GM23338 (cell line): ENCODE results near the gene ITPR3. TPM values are rescaled to one million over a fixed set of nuclear protein-coding genes. Genes with fewer than 3 reads are reported as not detected.

ENCODE experiments used
- ATAC-seq: fragments of 200-7000 bp; cut with Tn5 transposase; 3 replicates; pipeline ENCODE4 v1.9.1; 2020
- DNase-seq: peaks from one replicate; pipeline ENCODE4 v3.0.0-alpha.2; 2015; ENCODE audit warnings: low spot score
- H2AFZ ChIP-seq: fragments of 200-600 bp; sonication (generic); 2 replicates; pipeline ENCODE4 v1.8.0; 2016; ENCODE audit warnings: antibody characterized with exemption, mild to moderate bottlenecking, moderate library complexity
- H3F3A ChIP-seq: fragments of 200-600 bp; sonication (generic); replicated peaks from 2 replicates; pipeline ENCODE4 v1.8.0; 2017; ENCODE audit warnings: antibody characterized with exemption, mixed run types, low read depth
- H3K27ac ChIP-seq: fragments of 200-600 bp; sonication (generic); 2 replicates; pipeline ENCODE4 v1.6.1; 2016; ENCODE audit warnings: low read depth
- H3K27me3 ChIP-seq: fragments of 200-600 bp; sonication (generic); 2 replicates; pipeline ENCODE4 v1.8.0; 2016; ENCODE audit warnings: mild to moderate bottlenecking, mixed run types, moderate library complexity; ENCODE audit not compliant: insufficient read depth
- H3K36me3 ChIP-seq: fragments of 200-600 bp; sonication (generic); 2 replicates; pipeline ENCODE4 v1.8.0; 2016; ENCODE audit warnings: mild to moderate bottlenecking; ENCODE audit not compliant: insufficient read depth
- H3K4me1 ChIP-seq: fragments of 200-600 bp; sonication (generic); 2 replicates; pipeline ENCODE4 v1.8.0; 2016; ENCODE audit warnings: mild to moderate bottlenecking, moderate library complexity; ENCODE audit not compliant: insufficient read depth
- H3K4me2 ChIP-seq: fragments of 200-600 bp; sonication (generic); 2 replicates; pipeline ENCODE4 v1.7.1; 2017; ENCODE audit warnings: mixed run types
- H3K4me3 ChIP-seq: fragments of 200-600 bp; sonication (generic); 2 replicates; pipeline ENCODE4 v1.6.1; 2016; ENCODE audit warnings: mixed run types
- H3K79me2 ChIP-seq: fragments of 200-600 bp; sonication (generic); replicated peaks from 2 replicates; pipeline ENCODE4 v1.8.0; 2017; ENCODE audit warnings: mild to moderate bottlenecking; ENCODE audit not compliant: insufficient read depth
- H3K9me2 ChIP-seq: fragments of 200-600 bp; sonication (generic); 2 replicates; pipeline ENCODE4 v1.8.0; 2017; ENCODE audit not compliant: insufficient read depth
- H4K20me1 ChIP-seq: fragments of 200-600 bp; sonication (generic); replicated peaks from 2 replicates; pipeline ENCODE4 v1.8.0; 2017; ENCODE audit warnings: mild to moderate bottlenecking; ENCODE audit not compliant: insufficient read depth
- H3K27ac Mint-ChIP-seq: 2 replicates; pipeline ENCODE4 v1.8.0; 2020; ENCODE audit warnings: inconsistent platforms, mild to moderate bottlenecking, moderate library complexity, mixed read lengths
- H3K27me3 Mint-ChIP-seq: 3 replicates; pipeline ENCODE4 v1.8.0; 2022; ENCODE audit warnings: low read depth, mild to moderate bottlenecking, moderate library complexity, mixed read lengths, inconsistent platforms; ENCODE audit not compliant: insufficient read depth, poor library complexity
- H3K36me3 Mint-ChIP-seq: 3 replicates; pipeline ENCODE4 v1.8.0; 2021; ENCODE audit warnings: low read depth, mild to moderate bottlenecking, inconsistent platforms, moderate library complexity, mixed read lengths
- H3K4me1 Mint-ChIP-seq: 3 replicates; pipeline ENCODE4 v1.8.0; 2020; ENCODE audit warnings: mild to moderate bottlenecking, inconsistent platforms, mixed read lengths
- H3K4me3 Mint-ChIP-seq: 3 replicates; pipeline ENCODE4 v1.8.0; 2021; ENCODE audit warnings: moderate library complexity, mild to moderate bottlenecking, inconsistent platforms, mixed read lengths
- H3K9me3 Mint-ChIP-seq: 3 replicates; pipeline ENCODE4 v1.8.0; 2020; ENCODE audit warnings: moderate library complexity, mild to moderate bottlenecking, inconsistent platforms, mixed read lengths
- CREB1 ChIP-seq: fragments of 250-450 bp; sonication (Bioruptor Pico); IDR thresholded peaks from 2 replicates; pipeline ENCODE4 v1.5.0; 2020; ENCODE audit warnings: low read depth, mild to moderate bottlenecking, moderate library complexity
- CTCF ChIP-seq, 2 experiments: fragments of 200-600 bp in 1 of 2; sonication (generic) in 1 of 2; conservative IDR thresholded peaks; 2 replicates each; pipeline versions ENCODE4 v1.5.1 to v1.6.1; 2016 to 2017; ENCODE audit warnings: antibody characterized with exemption in 2 of 2, low read depth in 2 of 2, mild to moderate bottlenecking in 2 of 2, moderate library complexity in 1 of 2
- ETS1 ChIP-seq: IDR thresholded peaks from 2 replicates; pipeline ENCODE4 v1.6.1; 2016; ENCODE audit warnings: antibody characterized with exemption
- EZH2 ChIP-seq: fragments of 200-600 bp; sonication (generic); IDR thresholded peaks from one replicate; pipeline ENCODE4 v1.8.0; 2017; ENCODE audit warnings: antibody characterized with exemption, mild to moderate bottlenecking, low read depth; ENCODE audit not compliant: unreplicated experiment
- EZH2phosphoT487 ChIP-seq: fragments of 200-600 bp; sonication (generic); IDR thresholded peaks from one replicate; pipeline ENCODE4 v1.8.1; 2018; ENCODE audit warnings: antibody characterized with exemption; ENCODE audit not compliant: unreplicated experiment
- JUNB ChIP-seq: IDR thresholded peaks from one replicate; pipeline ENCODE4 v1.6.1; 2016; ENCODE audit warnings: antibody characterized with exemption; ENCODE audit not compliant: unreplicated experiment
- NANOG ChIP-seq: IDR thresholded peaks from 2 replicates; pipeline ENCODE4 v1.6.1; 2016; ENCODE audit warnings: antibody characterized with exemption, borderline replicate concordance
- POLR2AphosphoS5 ChIP-seq: IDR thresholded peaks from 2 replicates; pipeline ENCODE4 v1.6.1; 2016; ENCODE audit warnings: antibody characterized with exemption, low read depth
- STAT1 ChIP-seq: IDR thresholded peaks from one replicate; pipeline ENCODE4 v1.6.1; 2016; ENCODE audit warnings: antibody characterized with exemption; ENCODE audit not compliant: unreplicated experiment
- ZNF114 ChIP-seq: fragments of 250-450 bp; sonication (Bioruptor Pico); IDR thresholded peaks from 2 replicates; pipeline ENCODE4 v1.5.0; 2020; ENCODE audit warnings: mild to moderate bottlenecking, moderate library complexity
- ZNF331 ChIP-seq: fragments of 250-450 bp; sonication (Bioruptor Pico); IDR thresholded peaks from 2 replicates; pipeline ENCODE4 v1.5.0; 2020; ENCODE audit warnings: low read depth, mild to moderate bottlenecking, moderate library complexity
- polyA plus RNA-seq: library from polyadenylated mRNA; unstranded; fragments of >200 nt; fragmentation: Nextera tagmentation; extraction: Ambion mirVana; gene quantifications from 2 replicates; pipeline ENCODE4 v1.2.1, GENCODE V29; 2016
- total RNA-seq: library from RNA; depleted of rRNA; stranded (reverse); fragments of >200 nt; shearing (Covaris generic); gene quantifications from 2 replicates; pipeline ENCODE4 v1.2.3, GENCODE V29; 2014
- TF ChIP-seq, protein P1 (sequence below): fragments of 250-450 bp; sonication (Bioruptor Pico); IDR thresholded peaks from 2 replicates; pipeline ENCODE4 v1.5.0; 2020; ENCODE audit warnings: mild to moderate bottlenecking, moderate library complexity

The ITPR3 gene
- total and polyA plus RNA-seq, 2 experiments from 2014 or later, result 7.3 to 31.9 TPM

GRCh38 chr6:33642897-33643296 is 21.8 kb downstream of the ITPR3 start:
- H3K27ac Mint-ChIP-seq, result no peak overlapping the region; the same call in 1 of the 2 replicates
- ATAC-seq, result no peak
- Histone ChIP-seq H4K20me1 (peaks cover 3% of the 10 kb centered on the region; the same call in 1 of the 2 replicates), H3K4me1 (no peaks in the 10 kb centered on the region), H3K9me2 (no peaks in the 10 kb centered on the region), H3K36me3 (no peaks in the 10 kb centered on the region), H3K4me2 (no peak overlapping the region), H3F3A (no peaks in the 10 kb centered on the region), H3K27me3 (no peaks in the 10 kb centered on the region), H3K27ac (no peak overlapping the region), H2AFZ (no peak overlapping the region), H3K4me3 (no peak overlapping the region), H3K79me2 (no peaks in the 10 kb centered on the region; the same call in 1 of the 2 replicates)
- H3K4me1 Mint-ChIP-seq, result peaks cover 17% of the 10 kb centered on the region
- no peak for DNase-seq
- TF ChIP-seq EZH2, result no peak
- no peak for TF ChIP-seq CREB1 (CRISPR knock-in tag)
- no peak for TF ChIP-seq POLR2AphosphoS5
- TF ChIP-seq ZNF331, result no peak
- TF ChIP-seq ETS1, result no peak
- TF ChIP-seq EZH2phosphoT487, result no peak
- TF ChIP-seq ZNF114 (CRISPR knock-in tag), result no peak
- H3K36me3 Mint-ChIP-seq, result peaks cover 5% of the 10 kb centered on the region; the same call in 1 of the 3 replicates
- H3K4me3 Mint-ChIP-seq, result no peak overlapping the region
- H3K27me3 Mint-ChIP-seq, result peaks cover 10% of the 10 kb centered on the region
- H3K9me3 Mint-ChIP-seq, result no peaks in the 10 kb centered on the region

DNA sequence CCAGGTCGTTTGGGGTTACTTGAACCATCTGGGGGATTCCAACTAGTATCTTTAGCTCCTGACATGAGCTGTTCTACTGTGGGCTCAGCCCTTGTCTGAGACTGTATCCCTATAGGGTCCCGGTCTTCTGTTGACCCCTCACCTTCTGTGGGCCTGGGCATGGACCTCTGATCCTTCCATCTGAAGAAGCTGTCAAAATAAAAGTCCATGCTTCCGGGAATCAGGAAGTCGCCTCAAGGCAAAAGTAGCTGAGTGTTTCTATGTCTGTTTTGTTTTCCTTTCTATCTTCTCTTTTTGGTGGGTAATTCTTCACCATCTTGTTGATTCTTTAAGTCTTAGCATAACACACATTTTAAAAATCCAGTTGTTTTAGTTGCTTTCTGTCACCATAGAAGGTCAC is 30.3 kb downstream of the ITPR3 start:
- H3K27ac Mint-ChIP-seq, result no peak overlapping the region
- H3K27me3 Mint-ChIP-seq, result peaks cover 9% of the 10 kb centered on the region
- ATAC-seq, result no peak
- H4K20me1 ChIP-seq, result no peaks in the 10 kb centered on the region; the same call in 1 of the 2 replicates
- no peak overlapping the region for H3K27ac ChIP-seq
- no peaks in the 10 kb centered on the region for H3K36me3 ChIP-seq
- H3K4me3 ChIP-seq, result no peak overlapping the region
- no peaks in the 10 kb centered on the region for H3K4me1 ChIP-seq
- peaks cover 2% of the 10 kb centered on the region; the same call in 2 of the 3 replicates for H3K36me3 Mint-ChIP-seq
- no peak overlapping the region for H3K4me2 ChIP-seq
- no peak for DNase-seq
- H3K27me3 ChIP-seq, result no peaks in the 10 kb centered on the region
- H3K4me3 Mint-ChIP-seq, result no peak overlapping the region
- no peaks in the 10 kb centered on the region for H3K79me2 ChIP-seq
- H3K9me3 Mint-ChIP-seq, result no peaks in the 10 kb centered on the region
- H2AFZ ChIP-seq, result no peak overlapping the region
- H3F3A ChIP-seq, result no peaks in the 10 kb centered on the region
- H3K4me1 Mint-ChIP-seq, result peaks cover 6% of the 10 kb centered on the region
- H3K9me2 ChIP-seq, result no peaks in the 10 kb centered on the region
- TF ChIP-seq, protein P1, sequence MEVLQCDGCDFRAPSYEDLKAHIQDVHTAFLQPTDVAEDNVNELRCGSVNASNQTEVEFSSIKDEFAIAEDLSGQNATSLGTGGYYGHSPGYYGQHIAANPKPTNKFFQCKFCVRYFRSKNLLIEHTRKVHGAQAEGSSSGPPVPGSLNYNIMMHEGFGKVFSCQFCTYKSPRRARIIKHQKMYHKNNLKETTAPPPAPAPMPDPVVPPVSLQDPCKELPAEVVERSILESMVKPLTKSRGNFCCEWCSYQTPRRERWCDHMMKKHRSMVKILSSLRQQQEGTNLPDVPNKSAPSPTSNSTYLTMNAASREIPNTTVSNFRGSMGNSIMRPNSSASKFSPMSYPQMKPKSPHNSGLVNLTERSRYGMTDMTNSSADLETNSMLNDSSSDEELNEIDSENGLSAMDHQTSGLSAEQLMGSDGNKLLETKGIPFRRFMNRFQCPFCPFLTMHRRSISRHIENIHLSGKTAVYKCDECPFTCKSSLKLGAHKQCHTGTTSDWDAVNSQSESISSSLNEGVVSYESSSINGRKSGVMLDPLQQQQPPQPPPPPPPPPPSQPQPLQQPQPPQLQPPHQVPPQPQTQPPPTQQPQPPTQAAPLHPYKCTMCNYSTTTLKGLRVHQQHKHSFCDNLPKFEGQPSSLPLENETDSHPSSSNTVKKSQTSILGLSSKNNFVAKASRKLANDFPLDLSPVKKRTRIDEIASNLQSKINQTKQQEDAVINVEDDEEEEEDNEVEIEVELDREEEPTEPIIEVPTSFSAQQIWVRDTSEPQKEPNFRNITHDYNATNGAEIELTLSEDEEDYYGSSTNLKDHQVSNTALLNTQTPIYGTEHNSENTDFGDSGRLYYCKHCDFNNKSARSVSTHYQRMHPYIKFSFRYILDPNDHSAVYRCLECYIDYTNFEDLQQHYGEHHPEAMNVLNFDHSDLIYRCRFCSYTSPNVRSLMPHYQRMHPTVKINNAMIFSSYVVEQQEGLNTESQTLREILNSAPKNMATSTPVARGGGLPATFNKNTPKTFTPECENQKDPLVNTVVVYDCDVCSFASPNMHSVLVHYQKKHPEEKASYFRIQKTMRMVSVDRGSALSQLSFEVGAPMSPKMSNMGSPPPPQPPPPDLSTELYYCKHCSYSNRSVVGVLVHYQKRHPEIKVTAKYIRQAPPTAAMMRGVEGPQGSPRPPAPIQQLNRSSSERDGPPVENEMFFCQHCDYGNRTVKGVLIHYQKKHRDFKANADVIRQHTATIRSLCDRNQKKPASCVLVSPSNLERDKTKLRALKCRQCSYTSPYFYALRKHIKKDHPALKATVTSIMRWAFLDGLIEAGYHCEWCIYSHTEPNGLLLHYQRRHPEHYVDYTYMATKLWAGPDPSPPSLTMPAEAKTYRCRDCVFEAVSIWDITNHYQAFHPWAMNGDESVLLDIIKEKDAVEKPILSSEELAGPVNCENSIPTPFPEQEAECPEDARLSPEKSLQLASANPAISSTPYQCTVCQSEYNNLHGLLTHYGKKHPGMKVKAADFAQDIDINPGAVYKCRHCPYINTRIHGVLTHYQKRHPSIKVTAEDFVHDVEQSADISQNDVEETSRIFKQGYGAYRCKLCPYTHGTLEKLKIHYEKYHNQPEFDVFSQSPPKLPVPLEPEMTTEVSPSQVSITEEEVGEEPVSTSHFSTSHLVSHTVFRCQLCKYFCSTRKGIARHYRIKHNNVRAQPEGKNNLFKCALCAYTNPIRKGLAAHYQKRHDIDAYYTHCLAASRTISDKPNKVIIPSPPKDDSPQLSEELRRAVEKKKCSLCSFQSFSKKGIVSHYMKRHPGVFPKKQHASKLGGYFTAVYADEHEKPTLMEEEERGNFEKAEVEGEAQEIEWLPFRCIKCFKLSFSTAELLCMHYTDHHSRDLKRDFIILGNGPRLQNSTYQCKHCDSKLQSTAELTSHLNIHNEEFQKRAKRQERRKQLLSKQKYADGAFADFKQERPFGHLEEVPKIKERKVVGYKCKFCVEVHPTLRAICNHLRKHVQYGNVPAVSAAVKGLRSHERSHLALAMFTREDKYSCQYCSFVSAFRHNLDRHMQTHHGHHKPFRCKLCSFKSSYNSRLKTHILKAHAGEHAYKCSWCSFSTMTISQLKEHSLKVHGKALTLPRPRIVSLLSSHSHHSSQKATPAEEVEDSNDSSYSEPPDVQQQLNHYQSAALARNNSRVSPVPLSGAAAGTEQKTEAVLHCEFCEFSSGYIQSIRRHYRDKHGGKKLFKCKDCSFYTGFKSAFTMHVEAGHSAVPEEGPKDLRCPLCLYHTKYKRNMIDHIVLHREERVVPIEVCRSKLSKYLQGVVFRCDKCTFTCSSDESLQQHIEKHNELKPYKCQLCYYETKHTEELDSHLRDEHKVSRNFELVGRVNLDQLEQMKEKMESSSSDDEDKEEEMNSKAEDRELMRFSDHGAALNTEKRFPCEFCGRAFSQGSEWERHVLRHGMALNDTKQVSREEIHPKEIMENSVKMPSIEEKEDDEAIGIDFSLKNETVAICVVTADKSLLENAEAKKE (CRISPR knock-in tag), result no peak
- no peak for TF ChIP-seq JUNB
- no peak for TF ChIP-seq EZH2phosphoT487
- TF ChIP-seq ZNF331, result no peak
- TF ChIP-seq POLR2AphosphoS5, result no peak
- TF ChIP-seq NANOG, result no peak
- no peak for TF ChIP-seq CREB1 (CRISPR knock-in tag)
- no peak for TF ChIP-seq CTCF (conservative IDR thresholded peaks at IDR 0.05; ENCODE audit: low read depth in 2 of 2)
- no peak for TF ChIP-seq STAT1
- TF ChIP-seq ZNF114 (CRISPR knock-in tag), result no peak
